MG63 (cell line): Measurements from ENCODE around the gene FLOT1. TPM values are rescaled to one million over a fixed set of nuclear protein-coding genes. Genes with fewer than 3 reads are reported as not detected.
A peak's percentile ranks its signal among the peaks of the same experiment; 100 is the strongest.
"Not testable (repeated sequence)": the region's sequence is repeated elsewhere in the genome, so short reads cannot be mapped to it uniquely, and the experiment has no call there.

Source experiments
- DNase-seq: peaks from one replicate; pipeline ENCODE4 v3.0.0-alpha.2; 2020
- H3K27me3 ChIP-seq: fragments of 250-450 bp; sonication (Bioruptor Pico); 2 replicates; pipeline ENCODE4 v1.5.1; 2020; ENCODE audit warnings: mild to moderate bottlenecking, moderate library complexity
- H3K36me3 ChIP-seq: fragments of 250-450 bp; sonication (Bioruptor Pico); 2 replicates; pipeline ENCODE4 v1.5.1; 2020; ENCODE audit warnings: mild to moderate bottlenecking, moderate library complexity
- H3K4me3 ChIP-seq: fragments of 250-450 bp; sonication (Bioruptor Pico); 2 replicates; pipeline ENCODE4 v1.5.1; 2020; ENCODE audit warnings: mild to moderate bottlenecking, moderate library complexity
- H3K9me3 ChIP-seq: fragments of 250-450 bp; sonication (Bioruptor Pico); 2 replicates; pipeline ENCODE4 v1.5.1; 2020; ENCODE audit warnings: mild to moderate bottlenecking, moderate library complexity
- total RNA-seq: library from RNA; depleted of rRNA; stranded (reverse); fragments of >200 nt; shearing (Covaris generic); gene quantifications from 2 replicates; pipeline ENCODE4 v1.2.3, GENCODE V29; 2014; ENCODE audit warnings: low replicate concordance

FLOT1 gene
- total RNA-seq, 1 experiment from 2014 or later, result 137 TPM

DNA sequence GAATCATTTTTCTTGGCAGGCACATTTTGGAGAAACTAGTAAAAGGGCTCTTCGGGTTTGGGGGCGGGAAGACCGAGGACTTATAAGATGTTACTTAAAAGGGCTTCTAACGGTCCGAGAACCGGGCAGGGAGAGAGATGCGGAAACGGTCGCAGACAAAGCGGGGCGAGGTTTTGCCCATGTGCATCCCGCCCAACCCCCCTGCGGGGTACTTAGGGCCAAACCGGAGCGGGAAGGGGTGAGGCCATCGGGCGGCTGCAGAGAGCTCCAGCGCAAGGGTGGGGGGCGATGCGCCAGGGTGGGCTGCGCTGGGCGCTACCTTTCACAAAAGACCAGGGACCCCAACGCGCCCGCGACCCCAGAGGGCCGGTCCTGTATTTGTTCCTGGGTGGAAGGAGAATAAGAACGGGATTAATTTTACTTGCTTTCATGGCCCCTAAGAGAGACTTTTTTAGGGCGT is 21.7 kb downstream of the FLOT1 start:
- Histone ChIP-seq H3K27me3 (no peaks in the 10 kb centered on the region), H3K36me3 (peaks cover 51% of the 10 kb centered on the region), H3K4me3 (peak overlapping the region; percentile 97), H3K9me3 (no peaks in the 10 kb centered on the region)
- DNase-seq, result peak; percentile 61

GRCh38 chr6:30719791-30720737 is 22.4 kb downstream of the FLOT1 start, which contains the start of gene TUBB:
Gene TUBB, plus strand, starts transcription at chr6:30720352. Its CDS starts 155 bp downstream, at chr6:30720507.
- DNase-seq, result peak; percentile 95
- peak within 1 kb of the TSS; percentile 97 for H3K4me3 ChIP-seq
- H3K36me3 ChIP-seq, result peaks cover 44% of the 10 kb centered on the region
- no peaks in the 10 kb centered on the region for H3K27me3 ChIP-seq
- H3K9me3 ChIP-seq, result no peaks in the 10 kb centered on the region

GRCh38 chr6:30719356-30719755 is 23.1 kb downstream of the FLOT1 start:
- Histone ChIP-seq H3K36me3 (peaks cover 39% of the 10 kb centered on the region), H3K9me3 (no peaks in the 10 kb centered on the region), H3K27me3 (no peaks in the 10 kb centered on the region), H3K4me3 (peak overlapping the region; percentile 97)
- no peak for DNase-seq

GRCh38 chr6:30717845-30718720 is 24.4 kb downstream of the FLOT1 start:
- H3K27me3 ChIP-seq, DNase-seq, H3K9me3 ChIP-seq: not testable (repeated sequence)
- Histone ChIP-seq H3K4me3 (peak overlapping the region; percentile 44), H3K36me3 (peaks cover 26% of the 10 kb centered on the region)

GRCh38 chr6:30717129-30717844 is 25.2 kb downstream of the FLOT1 start, which contains the start of gene MDC1:
Gene MDC1, minus strand, starts transcription at chr6:30717281. Its CDS starts 2,106 bp downstream, at chr6:30715175.
- Histone ChIP-seq H3K27me3 (no peaks in the 10 kb centered on the region), H3K4me3 (peak within 1 kb of the TSS; percentile 58), H3K9me3 (no peaks in the 10 kb centered on the region)

DNA sequence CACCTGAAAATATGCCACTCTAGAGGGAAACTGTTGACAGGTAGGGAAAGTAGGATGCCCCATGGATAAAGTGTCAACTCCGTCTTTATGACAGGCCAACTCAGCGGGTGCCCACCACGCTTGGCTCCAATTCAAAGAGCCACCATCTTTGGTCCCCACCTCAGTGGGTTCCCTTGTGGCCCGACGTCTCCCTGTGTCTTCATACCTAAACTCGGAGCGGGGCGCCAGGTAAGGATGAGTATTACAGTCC is 25.7 kb downstream of the FLOT1 start:
- Histone ChIP-seq H3K36me3 (peaks cover 14% of the 10 kb centered on the region), H3K27me3 (no peaks in the 10 kb centered on the region), H3K9me3 (no peaks in the 10 kb centered on the region), H3K4me3 (peak overlapping the region; percentile 58)
- no peak for DNase-seq

More at GRCh38 chr6:30717129-30717844, 25.2 kb downstream of the FLOT1 start, which contains the start of gene MDC1:
- H3K36me3 ChIP-seq, result peaks cover 18% of the 10 kb centered on the region
- DNase-seq, result peak; percentile 99

- Histone ChIP-seq H3K9me3 (no peaks in the 10 kb centered on the region), H3K27me3 (no peaks in the 10 kb centered on the region), H3K4me3 (no peak overlapping the region), H3K36me3 (peaks cover 5% of the 10 kb centered on the region)
- no peak for DNase-seq
Measured at GRCh38 chr6:30714263-30714662, 28.2 kb downstream of the FLOT1 start.

- Histone ChIP-seq H3K27me3 (no peaks in the 10 kb centered on the region), H3K4me3 (no peak overlapping the region), H3K36me3 (peaks cover 5% of the 10 kb centered on the region), H3K9me3 (no peaks in the 10 kb centered on the region)
- DNase-seq, result no peak
Measured at GRCh38 chr6:30712441-30712945, 30.0 kb downstream of the FLOT1 start.

DNA sequence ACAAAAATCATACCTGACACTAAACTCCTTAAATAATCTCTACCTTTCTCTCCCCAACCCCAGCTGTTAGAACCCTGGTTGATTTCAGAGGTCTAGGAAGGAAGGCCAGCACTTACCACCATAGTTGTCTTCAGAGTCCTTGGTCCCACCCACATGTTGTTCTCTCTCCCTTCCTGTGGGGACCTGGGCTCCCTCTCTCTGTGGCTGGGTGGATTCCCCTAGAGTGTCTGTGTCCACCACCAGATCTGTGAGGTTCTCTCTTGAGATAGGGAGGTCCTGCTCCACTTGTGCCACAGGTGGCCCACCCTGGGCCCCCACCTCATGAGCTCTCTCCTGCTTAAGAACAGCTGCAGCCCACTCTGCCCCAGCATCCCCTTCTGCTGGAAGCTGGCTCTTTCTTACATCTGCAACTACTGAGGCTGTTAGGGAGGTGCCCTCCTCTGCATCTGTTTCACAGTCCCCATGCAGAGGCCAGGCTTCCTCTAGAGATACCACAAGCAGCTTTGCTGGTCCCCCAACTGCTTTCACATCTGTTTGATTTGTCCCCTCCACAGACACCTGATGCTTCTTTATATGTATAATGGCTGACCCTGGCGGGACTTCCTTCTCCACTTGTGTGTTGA is 30.6 kb downstream of the FLOT1 start:
- Histone ChIP-seq H3K27me3 (no peaks in the 10 kb centered on the region), H3K4me3 (no peak overlapping the region), H3K9me3 (no peaks in the 10 kb centered on the region), H3K36me3 (peaks cover 6% of the 10 kb centered on the region)
- no peak for DNase-seq

DNA sequence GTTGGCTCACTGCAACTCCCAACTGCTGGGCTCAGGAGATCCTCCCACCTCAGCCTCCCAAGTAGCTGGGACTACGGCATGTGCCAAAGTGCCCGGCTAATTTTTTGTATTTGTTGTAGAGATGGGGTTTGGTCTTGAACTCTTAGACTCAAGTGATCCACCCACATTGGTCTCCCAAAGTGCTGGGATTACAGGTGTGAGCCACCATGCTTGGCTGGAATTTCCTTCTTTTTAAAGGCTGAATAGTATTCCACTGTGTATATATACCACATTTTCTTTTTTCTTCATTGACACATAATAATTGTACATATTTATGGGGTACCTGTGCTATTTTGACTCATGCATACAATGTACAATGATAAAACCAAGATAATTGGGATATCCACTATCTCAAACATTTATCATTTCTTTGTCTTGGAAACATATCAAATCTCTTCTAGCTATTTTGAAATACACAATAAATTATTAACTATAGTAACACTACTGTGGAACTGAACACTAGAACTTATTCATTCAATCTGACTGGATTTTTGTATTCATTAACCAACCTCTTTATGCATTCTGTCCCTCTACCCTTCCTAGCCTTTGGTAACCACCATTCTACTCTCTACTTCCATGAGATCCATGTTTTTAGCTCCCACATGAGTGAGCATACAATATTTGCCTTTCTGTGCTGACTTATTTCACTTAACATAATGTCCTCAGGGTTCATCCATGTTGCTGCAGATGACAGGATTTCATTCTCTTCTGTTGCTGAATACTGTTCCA is 33.2 kb downstream of the FLOT1 start:
- Histone ChIP-seq H3K9me3 (no peaks in the 10 kb centered on the region), H3K4me3 (no peak overlapping the region), H3K36me3 (peaks cover 6% of the 10 kb centered on the region), H3K27me3 (no peaks in the 10 kb centered on the region)
- DNase-seq, result no peak

DNA sequence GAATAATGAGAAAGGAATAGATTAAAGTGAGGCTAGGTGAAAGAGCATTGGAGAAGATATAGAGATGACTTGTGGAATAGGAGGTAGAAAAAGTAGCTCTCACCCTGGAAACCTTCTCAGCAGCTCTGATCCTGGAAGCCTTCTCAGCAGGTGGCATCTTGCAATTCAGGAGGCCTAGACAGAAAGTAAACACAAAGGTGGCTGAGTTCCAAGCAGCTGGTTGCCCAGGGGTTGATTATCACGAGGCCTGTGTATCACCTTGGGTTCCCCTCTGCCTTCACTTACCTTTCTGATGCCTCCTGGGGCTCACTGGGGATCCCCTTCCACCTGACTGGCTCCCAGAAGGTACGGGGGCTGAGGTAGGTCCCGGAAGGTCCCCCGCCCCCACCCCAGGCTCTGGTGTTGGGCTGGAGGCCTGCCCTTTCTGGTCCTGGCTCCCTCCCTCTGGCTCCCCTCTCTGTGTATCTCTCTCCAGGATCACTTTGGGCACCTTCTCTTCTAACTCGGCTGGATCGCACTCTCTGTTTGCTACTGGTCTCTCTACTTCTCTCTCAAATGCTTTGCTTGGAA is 35.1 kb downstream of the FLOT1 start:
- no peak overlapping the region for H3K4me3 ChIP-seq
- H3K9me3 ChIP-seq, result no peaks in the 10 kb centered on the region
- H3K36me3 ChIP-seq, result peaks cover 6% of the 10 kb centered on the region
- DNase-seq, result no peak
- H3K27me3 ChIP-seq, result no peaks in the 10 kb centered on the region

DNA sequence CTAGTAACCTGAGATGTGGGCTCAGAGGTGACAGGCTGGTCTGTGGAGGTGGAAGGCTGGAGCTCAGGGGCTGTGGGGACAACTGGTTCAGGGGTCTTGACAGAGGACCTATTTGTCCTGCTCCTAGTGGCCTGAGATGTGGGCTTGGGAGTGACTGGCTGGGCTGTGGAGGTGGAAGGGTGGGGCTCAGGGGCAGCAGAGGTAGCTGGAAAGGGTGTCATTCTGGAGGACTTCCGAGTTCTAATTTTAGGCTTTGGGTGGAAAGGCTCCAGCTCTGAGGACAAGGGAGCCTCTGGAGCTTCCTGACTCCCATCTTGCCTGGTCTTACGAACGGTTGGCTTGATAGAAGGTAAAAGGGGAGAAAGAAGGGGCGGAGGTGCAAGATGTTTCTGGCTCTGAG is 36.9 kb downstream of the FLOT1 start:
- Histone ChIP-seq H3K36me3 (peaks cover 2% of the 10 kb centered on the region), H3K9me3 (no peaks in the 10 kb centered on the region), H3K4me3 (no peak overlapping the region), H3K27me3 (no peaks in the 10 kb centered on the region)
- no peak for DNase-seq

GRCh38 chr6:30703821-30704220 is 38.7 kb downstream of the FLOT1 start:
- no peak for DNase-seq
- Histone ChIP-seq H3K27me3 (no peaks in the 10 kb centered on the region), H3K9me3 (no peaks in the 10 kb centered on the region), H3K36me3 (peaks cover 5% of the 10 kb centered on the region), H3K4me3 (no peak overlapping the region)

DNA sequence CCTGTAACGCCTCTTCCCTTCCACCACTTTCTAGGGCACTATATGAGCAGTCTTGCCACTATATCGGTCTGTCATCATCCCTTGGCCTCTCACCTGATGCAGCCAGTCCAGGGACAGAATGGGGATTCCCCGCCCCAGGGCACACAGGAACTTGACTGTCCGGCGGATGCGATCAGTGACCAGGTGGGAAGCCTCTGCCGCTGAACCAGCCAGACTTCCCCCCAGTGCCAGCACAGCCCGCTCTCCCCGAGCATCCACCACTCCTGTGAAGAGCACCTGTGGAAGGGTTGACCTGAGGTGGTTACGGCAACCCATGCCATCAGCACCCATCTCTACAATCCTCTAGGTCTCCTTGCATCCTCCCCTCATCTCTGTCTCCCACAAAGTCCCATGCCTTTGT is 39.5 kb downstream of the FLOT1 start:
- Histone ChIP-seq H3K9me3 (no peaks in the 10 kb centered on the region), H3K4me3 (no peak overlapping the region), H3K27me3 (no peaks in the 10 kb centered on the region), H3K36me3 (peaks cover 5% of the 10 kb centered on the region)
- DNase-seq, result no peak

GRCh38 chr6:30700340-30700739 is 42.1 kb downstream of the FLOT1 start:
- Histone ChIP-seq H3K27me3 (no peaks in the 10 kb centered on the region), H3K4me3 (no peak overlapping the region), H3K36me3 (peaks cover 3% of the 10 kb centered on the region; the same call in 1 of the 2 replicates), H3K9me3 (no peaks in the 10 kb centered on the region)
- no peak for DNase-seq
